Measurements from ENCODE around the gene NAA38. TPM values are rescaled to one million over a fixed set of nuclear protein-coding genes. Genes with fewer than 3 reads are reported as not detected.

The NAA38 gene
- total and polyA plus RNA-seq, 2 donors from 2014 or later, result 69.6 to 246 TPM

DNA sequence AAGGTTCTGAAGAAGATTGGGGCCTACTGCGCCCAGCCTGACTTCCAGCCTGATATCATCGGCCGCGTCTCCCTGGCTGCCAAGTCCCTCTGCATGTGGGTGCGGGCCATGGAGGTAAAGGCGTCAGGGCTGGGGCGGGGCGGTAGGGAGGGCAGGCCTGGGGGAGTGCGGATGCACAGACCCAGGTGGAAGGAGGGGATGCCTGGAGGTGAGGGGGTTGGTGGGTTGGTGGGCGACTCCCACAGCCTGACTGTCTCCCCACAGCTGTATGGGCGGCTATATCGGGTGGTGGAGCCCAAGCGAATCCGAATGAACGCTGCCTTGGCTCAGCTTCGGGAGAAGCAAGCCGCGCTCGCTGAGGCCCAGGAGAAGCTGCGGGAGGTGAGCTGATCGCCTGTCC is 50.2 kb downstream of the NAA38 start:
- H3K9ac ChIP-seq (ENCODE audit: low read length in 3 of 3), result no peak overlapping the region
- peak in 1 of 5 donors; percentile 67 for DNase-seq
- TF ChIP-seq, protein P1, sequence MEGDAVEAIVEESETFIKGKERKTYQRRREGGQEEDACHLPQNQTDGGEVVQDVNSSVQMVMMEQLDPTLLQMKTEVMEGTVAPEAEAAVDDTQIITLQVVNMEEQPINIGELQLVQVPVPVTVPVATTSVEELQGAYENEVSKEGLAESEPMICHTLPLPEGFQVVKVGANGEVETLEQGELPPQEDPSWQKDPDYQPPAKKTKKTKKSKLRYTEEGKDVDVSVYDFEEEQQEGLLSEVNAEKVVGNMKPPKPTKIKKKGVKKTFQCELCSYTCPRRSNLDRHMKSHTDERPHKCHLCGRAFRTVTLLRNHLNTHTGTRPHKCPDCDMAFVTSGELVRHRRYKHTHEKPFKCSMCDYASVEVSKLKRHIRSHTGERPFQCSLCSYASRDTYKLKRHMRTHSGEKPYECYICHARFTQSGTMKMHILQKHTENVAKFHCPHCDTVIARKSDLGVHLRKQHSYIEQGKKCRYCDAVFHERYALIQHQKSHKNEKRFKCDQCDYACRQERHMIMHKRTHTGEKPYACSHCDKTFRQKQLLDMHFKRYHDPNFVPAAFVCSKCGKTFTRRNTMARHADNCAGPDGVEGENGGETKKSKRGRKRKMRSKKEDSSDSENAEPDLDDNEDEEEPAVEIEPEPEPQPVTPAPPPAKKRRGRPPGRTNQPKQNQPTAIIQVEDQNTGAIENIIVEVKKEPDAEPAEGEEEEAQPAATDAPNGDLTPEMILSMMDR (IDR thresholded peaks at IDR 0.05; ENCODE audit: borderline replicate concordance, extremely low read depth, insufficient read depth), result no peak
- H3K9me3 ChIP-seq (ENCODE audit: control insufficient read depth in 2 of 3, insufficient read depth in 1 of 3, low read length in 3 of 3), result no peaks in the 10 kb centered on the region
- H3K27ac ChIP-seq (ENCODE audit: low read depth in 2 of 2, low read length in 2 of 2), result no peak overlapping the region
- no peak overlapping the region for H3K4me3 ChIP-seq (ENCODE audit: low read length in 3 of 3)
- FAIRE-seq, result no peak
- H3K36me3 ChIP-seq (ENCODE audit: control insufficient read depth in 2 of 3, insufficient read depth in 3 of 3, low read length in 3 of 3), result no peaks in the 10 kb centered on the region
- H3K4me1 ChIP-seq (ENCODE audit: control insufficient read depth in 2 of 3, insufficient read depth in 2 of 3, low read depth in 1 of 3, low read length in 3 of 3), result no peaks in the 10 kb centered on the region
- H3K27me3 ChIP-seq (ENCODE audit: control insufficient read depth, insufficient read depth, low read length), result no peaks in the 10 kb centered on the region
- intact Hi-C loops (cut with DNase I), result no loop called here

Other genes with a start within 250 kb of the NAA38 start
- gene FXR2, start 242.7 kb downstream of the NAA38 start, total RNA-seq, result 29.3 TPM
- gene FXR2, start 242.7 kb downstream of the NAA38 start, polyA plus RNA-seq (ENCODE audit: insufficient read depth, low read depth, low replicate concordance), result 59.2 TPM
- gene SAT2, start 229.7 kb downstream of the NAA38 start, total RNA-seq, result 74.7 TPM
- 430 TPM for gene SAT2, start 229.7 kb downstream of the NAA38 start, polyA plus RNA-seq (ENCODE audit: insufficient read depth, low read depth, low replicate concordance)
- 0.57 TPM for gene SHBG, start 227.4 kb downstream of the NAA38 start, total RNA-seq
- 4.6 TPM for gene SHBG, start 227.4 kb downstream of the NAA38 start, polyA plus RNA-seq (ENCODE audit: insufficient read depth, low read depth, low replicate concordance)
- gene ATP1B2, start 206.6 kb downstream of the NAA38 start, total RNA-seq, result 7.6 TPM
- 12.8 TPM for gene ATP1B2, start 206.6 kb downstream of the NAA38 start, polyA plus RNA-seq (ENCODE audit: insufficient read depth, low read depth, low replicate concordance)
- 66.9 TPM for gene TP53, start 170.1 kb downstream of the NAA38 start, total RNA-seq
- gene TP53, start 170.1 kb downstream of the NAA38 start, polyA plus RNA-seq (ENCODE audit: insufficient read depth, low read depth, low replicate concordance), result 14.8 TPM
- gene WRAP53, start 169.1 kb downstream of the NAA38 start, total RNA-seq, result 6.5 TPM
- gene WRAP53, start 169.1 kb downstream of the NAA38 start, polyA plus RNA-seq (ENCODE audit: insufficient read depth, low read depth, low replicate concordance), result 10.8 TPM
- 3.5 TPM for gene EFNB3, start 152.4 kb downstream of the NAA38 start, total RNA-seq
- 2.3 TPM for gene EFNB3, start 152.4 kb downstream of the NAA38 start, polyA plus RNA-seq (ENCODE audit: insufficient read depth, low read depth, low replicate concordance)
- 0.66 TPM for gene DNAH2, start 139.8 kb downstream of the NAA38 start, total RNA-seq
- 0.17 TPM for gene DNAH2, start 139.8 kb downstream of the NAA38 start, polyA plus RNA-seq (ENCODE audit: insufficient read depth, low read depth, low replicate concordance)
- 32.3 TPM for gene KDM6B, start 23.3 kb downstream of the NAA38 start, total RNA-seq
- 3.9 TPM for gene KDM6B, start 23.3 kb downstream of the NAA38 start, polyA plus RNA-seq (ENCODE audit: insufficient read depth, low read depth, low replicate concordance)
- gene TMEM88, start 2.5 kb downstream of the NAA38 start, total RNA-seq, result 17.6 TPM
- gene TMEM88, start 2.5 kb downstream of the NAA38 start, polyA plus RNA-seq (ENCODE audit: insufficient read depth, low read depth, low replicate concordance), result 59.8 TPM
- 20.4 TPM for gene CYB5D1, start 444 bp upstream of the NAA38 start, total RNA-seq
- gene CYB5D1, start 444 bp upstream of the NAA38 start, polyA plus RNA-seq (ENCODE audit: insufficient read depth, low read depth, low replicate concordance), result 14.3 TPM
- 94.6 TPM for gene CHD3, start 31.2 kb upstream of the NAA38 start, total RNA-seq
- 41.5 TPM for gene CHD3, start 31.2 kb upstream of the NAA38 start, polyA plus RNA-seq (ENCODE audit: insufficient read depth, low read depth, low replicate concordance)
- gene RNF227, start 58.7 kb upstream of the NAA38 start, total RNA-seq, result 2.5 TPM
- gene RNF227, start 58.7 kb upstream of the NAA38 start, polyA plus RNA-seq (ENCODE audit: insufficient read depth, low read depth, low replicate concordance), result 2.5 TPM
- gene KCNAB3, start 72.3 kb upstream of the NAA38 start, total RNA-seq, result 3.9 TPM
- 0.71 TPM for gene KCNAB3, start 72.3 kb upstream of the NAA38 start, polyA plus RNA-seq (ENCODE audit: insufficient read depth, low read depth, low replicate concordance)
- 149 TPM for gene TRAPPC1, start 74.4 kb upstream of the NAA38 start, total RNA-seq
- 291 TPM for gene TRAPPC1, start 74.4 kb upstream of the NAA38 start, polyA plus RNA-seq (ENCODE audit: insufficient read depth, low read depth, low replicate concordance)
- 27.5 TPM for gene CNTROB, start 74.6 kb upstream of the NAA38 start, total RNA-seq
- 11.6 TPM for gene CNTROB, start 74.6 kb upstream of the NAA38 start, polyA plus RNA-seq (ENCODE audit: insufficient read depth, low read depth, low replicate concordance)
- 0.19 TPM for gene GUCY2D, start 145.1 kb upstream of the NAA38 start, total RNA-seq
- 0.24 TPM for gene GUCY2D, start 145.1 kb upstream of the NAA38 start, polyA plus RNA-seq (ENCODE audit: insufficient read depth, low read depth, low replicate concordance)
- 8.0 TPM for gene ALOX15B, start 181.5 kb upstream of the NAA38 start, total RNA-seq
- 0.15 TPM for gene ALOX15B, start 181.5 kb upstream of the NAA38 start, polyA plus RNA-seq (ENCODE audit: insufficient read depth, low read depth, low replicate concordance)
- not detected for gene ALOX12B, start 230.2 kb upstream of the NAA38 start, total RNA-seq
- gene ALOX12B, start 230.2 kb upstream of the NAA38 start, polyA plus RNA-seq (ENCODE audit: insufficient read depth, low read depth, low replicate concordance), result not detected

Data from kidney (tissue), 14 donors.